ENCODE results near the gene DDRGK1. TPM values are rescaled to one million over a fixed set of nuclear protein-coding genes. Genes with fewer than 3 reads are reported as not detected.

The DDRGK1 gene
- total and polyA plus RNA-seq, 5 experiments from 2014 or later: 39.7 to 57.4 (median 50.5) TPM

DNA sequence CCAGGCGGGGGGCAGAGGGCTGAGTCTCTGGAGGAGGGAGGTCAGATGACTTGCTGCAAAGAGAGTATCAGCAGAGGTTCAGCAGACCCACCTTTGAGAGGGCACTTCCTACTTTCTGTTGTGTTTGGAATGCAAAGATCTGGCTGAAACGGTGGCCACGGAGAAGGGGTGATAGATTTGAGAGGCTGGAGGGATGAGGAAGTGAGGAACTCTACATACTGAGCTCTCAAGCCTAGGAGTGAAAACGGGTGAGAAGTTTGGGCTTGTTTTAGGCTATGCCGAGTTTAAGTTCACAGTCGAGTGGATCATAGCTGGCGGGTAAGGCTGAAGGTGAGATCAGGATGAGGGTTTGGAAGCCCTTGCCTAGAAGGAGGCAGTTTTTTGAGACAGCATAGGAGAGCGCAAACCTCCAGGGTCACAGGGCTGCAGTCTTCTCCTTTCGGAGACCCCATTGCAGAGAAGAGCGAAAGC is 4.3 kb upstream of the DDRGK1 start:
- Mint-ChIP-seq H3K4me3 (peak overlapping the region; percentile 86 to 99 (median 96)), H3K27me3 (no peaks in the 10 kb centered on the region), H3K9me3 (no peaks in the 10 kb centered on the region), H3K36me3 (peaks cover 0 to 10% (median 2%) of the 10 kb centered on the region in 3 donors), H3K27ac (peak overlapping the region; percentile 57 to 99 (median 94)), H3K4me1 (peaks cover 24 to 45% (median 39%) of the 10 kb centered on the region in 4 donors)
- ATAC-seq (peak in 1 of 2 donors; percentile 14), DNase-seq (peak in 2 of 10 donors; percentile 15 to 31)
- POLR2A ChIA-PET: interaction anchor here (0.6 to 3.7 kb wide), 7 partner anchors 10 to 1922 kb away, joined by 3 to 24 read pairs (median 6); partner anchors contain the start of genes FASTKD5 and UBOX5

GRCh38 chr20:3203315-3204123 is 963 bp downstream of the DDRGK1 start:
- peak; percentile 15 to 16 for ATAC-seq

GRCh38 chr20:3202965-3203314 is 1.5 kb downstream of the DDRGK1 start:
- DNase-seq: no peak
- H3K36me3 Mint-ChIP-seq: peaks cover 0 to 44% (median 11%) of the 10 kb centered on the region in 3 donors
- H3K27ac Mint-ChIP-seq: peak overlapping the region in 8 of 10 donors; percentile 8 to 95 (median 84)
- peaks cover 12 to 37% (median 28%) of the 10 kb centered on the region in 4 donors for H3K4me1 Mint-ChIP-seq
- ATAC-seq: no peak
- POLR2A ChIA-PET: interaction anchor here (0.6 to 2.3 kb wide), 5 partner anchors 8 to 112 kb away, joined by 3 to 15 read pairs (median 4); partner anchors contain the start of genes FASTKD5 and UBOX5
- peak overlapping the region in 9 of 10 donors; percentile 32 to 97 (median 68) for H3K4me3 Mint-ChIP-seq
- H3K27me3 Mint-ChIP-seq: no peaks in the 10 kb centered on the region
- H3K9me3 Mint-ChIP-seq: no peaks in the 10 kb centered on the region

More at GRCh38 chr20:3203315-3204123, 963 bp downstream of the DDRGK1 start:
- POLR2A ChIA-PET: interaction anchor here (0.6 to 2.3 kb wide), 7 partner anchors 9 to 1452 kb away, joined by 3 to 15 read pairs (median 4); partner anchors contain the start of genes FASTKD5 and UBOX5
- no peak for DNase-seq
- H3K36me3 Mint-ChIP-seq: peaks cover 0 to 39% (median 11%) of the 10 kb centered on the region in 3 donors
- H3K9me3 Mint-ChIP-seq: no peaks in the 10 kb centered on the region
- H3K4me3 Mint-ChIP-seq: peak overlapping the region; percentile 93 to 97 (median 95)
- H3K27me3 Mint-ChIP-seq: no peaks in the 10 kb centered on the region
- H3K4me1 Mint-ChIP-seq: peaks cover 12 to 41% (median 32%) of the 10 kb centered on the region in 4 donors
- peak overlapping the region; percentile 91 to 98 (median 96) for H3K27ac Mint-ChIP-seq

DNA sequence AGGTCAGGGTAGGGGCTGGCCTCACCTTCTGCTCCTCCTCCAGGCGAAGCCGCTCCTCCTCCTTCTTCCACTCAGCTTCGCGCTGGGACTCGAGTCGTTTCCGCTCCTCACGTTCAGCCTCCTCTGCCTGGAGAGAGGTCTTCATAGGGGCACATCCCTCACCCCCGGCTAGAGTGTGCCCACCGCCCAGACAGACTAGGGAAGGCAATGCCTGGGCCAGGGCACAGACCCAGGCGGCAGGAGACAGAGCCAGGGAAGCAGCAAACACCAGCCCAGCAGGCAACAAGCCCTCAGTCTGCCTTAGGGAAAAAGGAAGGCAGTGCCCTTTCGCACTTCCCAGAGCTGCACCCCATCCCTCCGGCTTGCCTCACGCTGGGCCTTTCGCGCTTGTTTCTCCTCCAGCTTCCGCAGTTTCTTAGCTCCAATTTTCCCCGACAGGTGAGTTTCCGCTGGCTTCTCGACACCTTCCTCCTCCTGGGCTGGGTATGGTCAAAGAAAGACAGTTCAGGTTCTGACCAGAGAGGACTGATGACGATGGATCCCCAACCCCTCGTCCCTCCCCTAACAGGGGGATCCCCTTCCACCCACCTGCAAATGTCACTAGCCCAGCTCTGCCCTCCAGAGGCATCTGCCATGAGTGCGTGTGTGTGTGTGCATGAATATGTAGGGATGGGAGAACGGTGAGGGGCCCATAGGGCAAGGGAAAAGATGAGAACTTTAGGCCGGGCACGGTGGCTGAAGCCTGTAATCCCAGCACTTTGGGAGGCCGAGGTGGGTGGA is 4.3 kb downstream of the DDRGK1 start:
- Mint-ChIP-seq H3K27ac (peak overlapping the region in 5 of 10 donors; percentile 10 to 81 (median 53)), H3K4me1 (peaks cover 20 to 46% (median 33%) of the 10 kb centered on the region in 4 donors), H3K27me3 (no peaks in the 10 kb centered on the region), H3K36me3 (peaks cover 0 to 68% (median 24%) of the 10 kb centered on the region in 3 donors), H3K4me3 (peak overlapping the region in 1 of 10 donors; percentile 15), H3K9me3 (no peaks in the 10 kb centered on the region)
- ATAC-seq (no peak), DNase-seq (no peak)
- POLR2A ChIA-PET: no interaction called here

DNA sequence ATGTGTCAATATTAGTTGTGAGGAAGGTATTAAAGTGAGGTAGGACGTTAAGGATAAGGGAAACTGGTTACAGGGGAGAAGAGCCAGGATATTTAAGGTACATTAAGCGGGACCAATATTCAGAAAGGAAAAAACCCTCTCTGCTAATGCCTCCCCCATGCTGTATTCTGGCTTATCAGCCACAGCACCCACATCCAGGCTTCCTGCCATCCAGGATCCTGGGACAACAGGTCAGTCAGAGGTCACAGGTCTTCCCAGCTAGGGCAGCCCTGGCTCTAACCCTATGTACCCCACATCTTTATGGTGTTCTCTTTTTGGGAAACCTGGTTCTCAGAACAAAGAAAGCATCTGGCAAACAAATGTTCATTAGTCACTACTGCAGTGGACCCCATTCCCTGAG is 5.3 kb downstream of the DDRGK1 start:
- Mint-ChIP-seq H3K4me3 (peak overlapping the region in 2 of 10 donors; percentile 20), H3K27ac (peak overlapping the region in 4 of 10 donors; percentile 10 to 81 (median 48)), H3K36me3 (peaks cover 0 to 77% (median 25%) of the 10 kb centered on the region in 3 donors), H3K27me3 (no peaks in the 10 kb centered on the region), H3K9me3 (no peaks in the 10 kb centered on the region), H3K4me1 (peaks cover 18 to 41% (median 30%) of the 10 kb centered on the region in 4 donors)
- DNase-seq: no peak
- POLR2A ChIA-PET: no interaction called here
- ATAC-seq: no peak

DNA sequence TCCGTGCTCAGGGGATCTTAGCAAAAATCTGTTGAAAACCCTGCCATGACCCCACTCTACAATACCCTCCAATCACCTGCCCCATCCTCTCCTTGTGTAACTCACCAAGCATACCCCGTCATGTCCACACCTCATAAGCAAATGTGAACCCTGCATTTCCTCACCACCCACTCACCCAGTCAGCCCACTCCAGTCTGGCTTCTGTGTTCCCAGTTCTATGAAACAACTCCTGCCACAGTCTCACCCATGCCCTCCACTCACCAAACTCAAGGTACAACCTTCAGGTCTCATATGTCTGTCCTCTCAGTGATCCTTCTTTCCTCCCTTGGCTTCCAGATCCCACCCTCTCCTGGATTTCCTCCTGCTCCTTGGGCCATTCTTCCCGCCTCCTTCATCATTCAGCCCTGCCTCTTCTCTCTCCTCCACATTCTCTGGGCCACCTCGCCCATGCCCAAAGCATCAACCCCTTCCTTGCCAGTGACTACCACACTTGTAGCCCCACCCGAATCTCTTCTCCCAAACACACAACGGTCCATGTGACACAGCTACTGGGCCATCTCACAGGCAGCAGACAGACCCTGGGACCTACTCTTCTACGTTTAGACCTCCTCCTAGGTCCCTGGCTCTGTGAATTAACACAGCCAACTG is 8.8 kb downstream of the DDRGK1 start:
- peaks cover 0 to 95% (median 30%) of the 10 kb centered on the region in 3 donors for H3K36me3 Mint-ChIP-seq
- ATAC-seq (no peak), DNase-seq (no peak)
- no peaks in the 10 kb centered on the region for H3K9me3 Mint-ChIP-seq
- H3K4me1 Mint-ChIP-seq: peaks cover 7 to 25% (median 22%) of the 10 kb centered on the region in 4 donors
- POLR2A ChIA-PET: no interaction called here
- no peaks in the 10 kb centered on the region for H3K27me3 Mint-ChIP-seq
- H3K4me3 Mint-ChIP-seq: no peak overlapping the region
- peak overlapping the region in 9 of 10 donors; percentile 49 to 93 (median 82) for H3K27ac Mint-ChIP-seq

- peaks cover 0 to 94% (median 28%) of the 10 kb centered on the region in 3 donors for H3K36me3 Mint-ChIP-seq
- peak overlapping the region in 4 of 10 donors; percentile 14 to 65 (median 62) for H3K27ac Mint-ChIP-seq
- H3K4me3 Mint-ChIP-seq: no peak overlapping the region
- DNase-seq (no peak), ATAC-seq (no peak)
- H3K27me3 Mint-ChIP-seq: no peaks in the 10 kb centered on the region
- POLR2A ChIA-PET: interaction anchor here (0.8 kb wide), 1 partner anchor 8 kb away, joined by 4 read pairs; no protein-coding TSS in a partner anchor
- peaks cover 7 to 22% (median 20%) of the 10 kb centered on the region in 4 donors for H3K4me1 Mint-ChIP-seq
- H3K9me3 Mint-ChIP-seq: no peaks in the 10 kb centered on the region
Measured at GRCh38 chr20:3194617-3195280, 9.7 kb downstream of the DDRGK1 start.

- Mint-ChIP-seq H3K27ac (peak overlapping the region in 3 of 10 donors; percentile 49 to 67 (median 61)), H3K27me3 (no peaks in the 10 kb centered on the region), H3K4me3 (no peak overlapping the region), H3K4me1 (peaks cover 3 to 19% (median 15%) of the 10 kb centered on the region in 4 donors), H3K36me3 (peaks cover 0 to 90% (median 23%) of the 10 kb centered on the region in 3 donors), H3K9me3 (no peaks in the 10 kb centered on the region)
- POLR2A ChIA-PET: interaction anchor here (0.8 to 2.4 kb wide), 2 partner anchors 9 kb away, joined by 4 to 7 read pairs; no protein-coding TSS in a partner anchor
- ATAC-seq: no peak
- no peak for DNase-seq
Measured at GRCh38 chr20:3193806-3194616, 10.5 kb downstream of the DDRGK1 start.

- peaks cover 0 to 81% (median 18%) of the 10 kb centered on the region in 3 donors for H3K36me3 Mint-ChIP-seq
- H3K4me1 Mint-ChIP-seq: peaks cover 3 to 17% (median 14%) of the 10 kb centered on the region in 4 donors
- H3K9me3 Mint-ChIP-seq: no peaks in the 10 kb centered on the region
- peak overlapping the region in 7 of 10 donors; percentile 48 to 91 (median 53) for H3K27ac Mint-ChIP-seq
- no peak for ATAC-seq
- POLR2A ChIA-PET: interaction anchor here (0.6 to 2.4 kb wide), 4 partner anchors 11 to 101 kb away, joined by 4 to 7 read pairs (median 6); no protein-coding TSS in a partner anchor
- DNase-seq: no peak
- H3K27me3 Mint-ChIP-seq: no peaks in the 10 kb centered on the region
- no peak overlapping the region for H3K4me3 Mint-ChIP-seq
Measured at GRCh38 chr20:3192226-3193015, 12.1 kb downstream of the DDRGK1 start.

- POLR2A ChIA-PET: no interaction called here
- H3K36me3 Mint-ChIP-seq: peaks cover 0 to 73% (median 11%) of the 10 kb centered on the region in 3 donors
- peak overlapping the region in 4 of 10 donors; percentile 10 to 73 (median 35) for H3K27ac Mint-ChIP-seq
- H3K9me3 Mint-ChIP-seq: no peaks in the 10 kb centered on the region
- DNase-seq (peak in 1 of 10 donors; percentile 46), ATAC-seq (no peak)
- no peaks in the 10 kb centered on the region for H3K27me3 Mint-ChIP-seq
- peaks cover under 1 to 12% (median 9%) of the 10 kb centered on the region in 4 donors for H3K4me1 Mint-ChIP-seq
- H3K4me3 Mint-ChIP-seq: no peak overlapping the region
Measured at GRCh38 chr20:3190681-3191111, 13.8 kb downstream of the DDRGK1 start.
